ENCODE results near the gene DNASE1. TPM values are rescaled to one million over a fixed set of nuclear protein-coding genes. Genes with fewer than 3 reads are reported as not detected.

The DNASE1 gene
- total RNA-seq, 1 experiment from 2014 or later = 13.9 TPM

GRCh38 chr16:3650631-3651265 lies 3.7 kb upstream of the DNASE1 start:
- Mint-ChIP-seq H3K36me3 (peaks cover 18% of the 10 kb centered on the region), H3K27me3 (ENCODE audit: low read depth) (no peaks in the 10 kb centered on the region), H3K27ac (0 out of 2 replicates have a peak overlapping the region, but pooled peaks have one; percentile 13), H3K4me1 (peaks cover 54% of the 10 kb centered on the region), H3K9me3 (no peaks in the 10 kb centered on the region), H3K4me3 (no peak overlapping the region)
- peak; percentile 8 for DNase-seq (ENCODE audit: low spot score)
- ChIA-PET CTCF (interaction anchor here (0.8 kb wide), 1 partner anchor 10 kb away, joined by 4 read pairs; no protein-coding TSS in a partner anchor), POLR2A (no interaction called here)
- TF ChIP-seq KAT7 (CRISPR knock-in tag; IDR thresholded peaks at IDR 0.05; ENCODE audit: borderline replicate concordance) = no peak
- TF ChIP-seq FOXJ3 (CRISPR knock-in tag; IDR thresholded peaks at IDR 0.05; ENCODE audit: borderline replicate concordance) = no peak
- TF ChIP-seq ATF2 (CRISPR knock-in tag; IDR thresholded peaks at IDR 0.05; ENCODE audit: borderline replicate concordance, low read depth) = no peak
- TF ChIP-seq ZNF281 (CRISPR knock-in tag; IDR thresholded peaks at IDR 0.05) = no peak
- no peak for TF ChIP-seq JAZF1 (CRISPR knock-in tag; IDR thresholded peaks at IDR 0.05)
- TF ChIP-seq CTCF (IDR thresholded peaks at IDR 0.05) = no peak
- TF ChIP-seq ATF3 (CRISPR knock-in tag; conservative IDR thresholded peaks at IDR 0.05) = no peak
- TF ChIP-seq E2F1 (CRISPR knock-in tag; IDR thresholded peaks at IDR 0.05) = no peak
- TF ChIP-seq PRRX2 (CRISPR knock-in tag; IDR thresholded peaks at IDR 0.05) = no peak
- no peak for TF ChIP-seq STAT6 (CRISPR knock-in tag; conservative IDR thresholded peaks at IDR 0.05; ENCODE audit: low read depth)
- ATAC-seq = no peak

GRCh38 chr16:3651461-3652372 lies 2.8 kb upstream of the DNASE1 start:
- ChIA-PET CTCF (interaction anchor here (0.8 to 1.0 kb wide), 2 partner anchors 9 to 11 kb away, joined by 4 to 5 read pairs; no protein-coding TSS in a partner anchor), POLR2A (no interaction called here)
- Mint-ChIP-seq H3K9me3 (no peaks in the 10 kb centered on the region), H3K4me1 (peaks cover 44% of the 10 kb centered on the region), H3K36me3 (peaks cover 20% of the 10 kb centered on the region), H3K27me3 (ENCODE audit: low read depth) (no peaks in the 10 kb centered on the region), H3K4me3 (no peak overlapping the region), H3K27ac (peak overlapping the region; percentile 54)
- peak; percentile 9 for DNase-seq (ENCODE audit: low spot score)
- ATAC-seq = no peak
- TF ChIP-seq ZNF281 (CRISPR knock-in tag; IDR thresholded peaks at IDR 0.05) = peak; percentile 41; the same call in 1 of the 2 replicates
- TF ChIP-seq PRDM15 (CRISPR knock-in tag; IDR thresholded peaks at IDR 0.05) = no peak

All from WTC11 (cell line).